Measurements from ENCODE around the gene IGSF10.

IGSF10 gene

GRCh38 chr3:151421938-151422337 is 38.9 kb downstream of the IGSF10 start:
- DNase-seq, result no peak

- DNase-seq, result no peak
Observed at GRCh38 chr3:151419806-151420205, 41.1 kb downstream of the IGSF10 start.

GRCh38 chr3:151415289-151415688 is 45.6 kb downstream of the IGSF10 start:
- DNase-seq, result no peak

- DNase-seq, result no peak
Observed at GRCh38 chr3:151412989-151413388, 47.9 kb downstream of the IGSF10 start.

All from DMS79 treated with DMSO at 0.1 percent for 48 hours (cell line).